ENCODE data around the gene CPE.

The CPE gene

DNA sequence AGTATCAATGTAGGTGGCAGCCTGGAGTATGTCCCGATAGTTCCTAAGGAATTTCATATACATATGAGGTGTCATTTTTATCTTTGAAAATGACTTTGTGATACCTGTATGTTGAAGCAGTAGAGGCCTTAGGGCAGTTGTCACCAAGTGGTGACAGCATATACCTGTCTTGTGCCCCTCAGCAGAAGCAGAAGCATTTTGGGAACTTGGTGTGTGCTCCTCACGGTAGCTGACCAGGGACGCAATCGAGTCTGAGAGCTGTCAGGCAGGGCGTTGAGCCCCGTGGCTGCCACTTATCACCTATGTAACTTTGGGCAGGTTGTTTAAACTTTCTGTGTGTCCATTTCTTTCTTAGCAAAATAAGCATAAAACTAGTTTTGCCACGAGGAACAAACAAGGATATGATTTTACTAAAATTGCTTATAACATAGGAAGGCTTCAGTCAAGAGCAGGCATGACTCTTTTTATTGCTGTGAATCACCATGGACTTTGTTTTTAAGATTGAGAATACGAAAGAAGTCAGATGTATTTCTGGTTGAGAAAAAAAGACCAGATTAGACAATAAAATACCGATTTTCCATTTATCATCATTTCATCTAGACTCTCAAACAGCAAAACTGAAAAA, 161.5 kb downstream of the CPE start:
- Histone ChIP-seq H3F3A (ENCODE audit: insufficient read depth, low read length) (no peaks in the 10 kb centered on the region), H3K36me3 (ENCODE audit: insufficient read depth, low read length) (no peaks in the 10 kb centered on the region), H3K4me3 (ENCODE audit: low read depth, low read length, poor library complexity, severe bottlenecking) (no peak overlapping the region), H3K4me2 (ENCODE audit: low read length) (no peak overlapping the region), H3K27me3 (ENCODE audit: insufficient read depth, low read length) (no peaks in the 10 kb centered on the region), H3K79me2 (ENCODE audit: insufficient read depth, low read length) (no peaks in the 10 kb centered on the region), H3K27ac (ENCODE audit: low read depth, low read length, poor library complexity, severe bottlenecking) (no peak overlapping the region), H4K20me1 (ENCODE audit: insufficient read depth, low read length) (no peaks in the 10 kb centered on the region), H3K9me3 (ENCODE audit: low read length) (no peaks in the 10 kb centered on the region), H3K9me2 (ENCODE audit: low read depth, low read length) (no peaks in the 10 kb centered on the region), H3K4me1 (ENCODE audit: insufficient read depth, low read length, severe bottlenecking) (no peaks in the 10 kb centered on the region), H3K9ac (ENCODE audit: low read length) (no peak overlapping the region), H2AFZ (ENCODE audit: low read length) (no peak overlapping the region)
- TF ChIP-seq, protein P1, sequence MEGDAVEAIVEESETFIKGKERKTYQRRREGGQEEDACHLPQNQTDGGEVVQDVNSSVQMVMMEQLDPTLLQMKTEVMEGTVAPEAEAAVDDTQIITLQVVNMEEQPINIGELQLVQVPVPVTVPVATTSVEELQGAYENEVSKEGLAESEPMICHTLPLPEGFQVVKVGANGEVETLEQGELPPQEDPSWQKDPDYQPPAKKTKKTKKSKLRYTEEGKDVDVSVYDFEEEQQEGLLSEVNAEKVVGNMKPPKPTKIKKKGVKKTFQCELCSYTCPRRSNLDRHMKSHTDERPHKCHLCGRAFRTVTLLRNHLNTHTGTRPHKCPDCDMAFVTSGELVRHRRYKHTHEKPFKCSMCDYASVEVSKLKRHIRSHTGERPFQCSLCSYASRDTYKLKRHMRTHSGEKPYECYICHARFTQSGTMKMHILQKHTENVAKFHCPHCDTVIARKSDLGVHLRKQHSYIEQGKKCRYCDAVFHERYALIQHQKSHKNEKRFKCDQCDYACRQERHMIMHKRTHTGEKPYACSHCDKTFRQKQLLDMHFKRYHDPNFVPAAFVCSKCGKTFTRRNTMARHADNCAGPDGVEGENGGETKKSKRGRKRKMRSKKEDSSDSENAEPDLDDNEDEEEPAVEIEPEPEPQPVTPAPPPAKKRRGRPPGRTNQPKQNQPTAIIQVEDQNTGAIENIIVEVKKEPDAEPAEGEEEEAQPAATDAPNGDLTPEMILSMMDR (IDR thresholded peaks at IDR 0.05; ENCODE audit: low read length): no peak
- TF ChIP-seq EZH2 (IDR thresholded peaks at IDR 0.05; ENCODE audit: borderline replicate concordance, low read length): no peak

DNA sequence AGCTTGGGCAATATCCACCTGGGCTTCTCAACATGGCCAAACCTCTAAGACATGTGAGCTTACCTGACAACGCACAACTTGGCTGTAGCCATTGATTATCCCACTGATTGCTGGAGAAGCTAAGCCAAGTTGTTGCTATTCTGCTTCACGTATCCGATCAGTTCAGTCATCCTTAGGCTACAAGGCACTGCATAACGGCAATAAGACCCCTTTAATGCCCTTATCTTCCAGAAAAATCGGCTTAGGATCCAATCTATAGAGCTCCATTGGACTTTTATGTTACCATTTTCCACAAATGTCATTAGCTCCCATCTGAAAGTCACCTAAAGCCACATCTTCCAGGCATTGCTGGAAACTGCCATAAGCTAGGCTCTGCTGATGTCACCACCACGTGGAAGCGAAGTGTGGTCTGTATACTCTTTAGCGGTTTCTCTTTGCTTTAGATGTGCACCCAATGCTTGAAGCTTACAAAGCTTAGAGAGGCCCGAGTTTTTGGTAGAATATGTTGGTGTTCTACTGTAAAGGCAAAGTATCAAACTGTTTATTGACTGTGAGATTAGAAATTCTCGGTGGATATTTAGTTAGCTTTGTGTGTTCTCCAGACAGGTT, 163.1 kb downstream of the CPE start:
- Histone ChIP-seq H3K27ac (ENCODE audit: low read depth, low read length, poor library complexity, severe bottlenecking) (no peak overlapping the region), H3K4me3 (ENCODE audit: low read depth, low read length, poor library complexity, severe bottlenecking) (no peak overlapping the region), H3K79me2 (ENCODE audit: insufficient read depth, low read length) (no peaks in the 10 kb centered on the region), H3K9ac (ENCODE audit: low read length) (no peak overlapping the region), H3K36me3 (ENCODE audit: insufficient read depth, low read length) (no peaks in the 10 kb centered on the region), H3K9me2 (ENCODE audit: low read depth, low read length) (no peaks in the 10 kb centered on the region), H3K27me3 (ENCODE audit: insufficient read depth, low read length) (no peaks in the 10 kb centered on the region), H4K20me1 (ENCODE audit: insufficient read depth, low read length) (no peaks in the 10 kb centered on the region), H3K9me3 (ENCODE audit: low read length) (no peaks in the 10 kb centered on the region), H3F3A (ENCODE audit: insufficient read depth, low read length) (no peaks in the 10 kb centered on the region), H3K4me2 (ENCODE audit: low read length) (no peak overlapping the region), H3K4me1 (ENCODE audit: insufficient read depth, low read length, severe bottlenecking) (no peaks in the 10 kb centered on the region), H2AFZ (ENCODE audit: low read length) (no peak overlapping the region)
- TF ChIP-seq, protein P1 (IDR thresholded peaks at IDR 0.05; ENCODE audit: low read length): no peak
- no peak for TF ChIP-seq EZH2 (IDR thresholded peaks at IDR 0.05; ENCODE audit: borderline replicate concordance, low read length)

DNA sequence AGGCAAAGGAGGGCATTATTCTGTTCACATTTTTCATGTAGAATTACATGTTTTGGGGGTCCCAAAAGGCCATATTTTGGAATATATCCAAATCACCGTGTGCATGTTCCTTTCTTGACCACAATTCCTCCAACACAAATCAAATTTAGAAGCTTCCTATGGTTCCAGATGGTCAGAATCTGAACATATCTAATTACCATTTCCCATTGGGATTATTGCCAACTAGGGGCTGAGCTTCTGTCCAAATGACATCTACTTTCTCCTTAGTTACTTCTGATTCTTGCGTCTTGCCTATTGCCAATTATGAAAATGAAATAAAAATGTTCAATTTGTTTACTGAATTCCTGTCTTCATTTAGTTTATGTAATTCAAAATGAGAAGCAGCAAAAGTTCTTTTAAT, 163.7 kb downstream of the CPE start:
- Histone ChIP-seq H4K20me1 (ENCODE audit: insufficient read depth, low read length) (no peaks in the 10 kb centered on the region), H3K27ac (ENCODE audit: low read depth, low read length, poor library complexity, severe bottlenecking) (no peak overlapping the region), H3K4me1 (ENCODE audit: insufficient read depth, low read length, severe bottlenecking) (no peaks in the 10 kb centered on the region), H3K27me3 (ENCODE audit: insufficient read depth, low read length) (no peaks in the 10 kb centered on the region), H3K79me2 (ENCODE audit: insufficient read depth, low read length) (no peaks in the 10 kb centered on the region), H2AFZ (ENCODE audit: low read length) (no peak overlapping the region), H3K9me3 (ENCODE audit: low read length) (no peaks in the 10 kb centered on the region), H3K9me2 (ENCODE audit: low read depth, low read length) (no peaks in the 10 kb centered on the region), H3K36me3 (ENCODE audit: insufficient read depth, low read length) (no peaks in the 10 kb centered on the region), H3K4me3 (ENCODE audit: low read depth, low read length, poor library complexity, severe bottlenecking) (no peak overlapping the region), H3F3A (ENCODE audit: insufficient read depth, low read length) (no peaks in the 10 kb centered on the region), H3K9ac (ENCODE audit: low read length) (no peak overlapping the region), H3K4me2 (ENCODE audit: low read length) (no peak overlapping the region)
- TF ChIP-seq, protein P1 (IDR thresholded peaks at IDR 0.05; ENCODE audit: low read length): no peak
- no peak for TF ChIP-seq EZH2 (IDR thresholded peaks at IDR 0.05; ENCODE audit: borderline replicate concordance, low read length)

Data from OCI-LY1 (cell line).